Measurements from ENCODE around the gene TIAL1. TPM values are rescaled to one million over a fixed set of nuclear protein-coding genes. Genes with fewer than 3 reads are reported as not detected.

The TIAL1 gene
- polyA plus RNA-seq, 1 donor, result 127 TPM

DNA sequence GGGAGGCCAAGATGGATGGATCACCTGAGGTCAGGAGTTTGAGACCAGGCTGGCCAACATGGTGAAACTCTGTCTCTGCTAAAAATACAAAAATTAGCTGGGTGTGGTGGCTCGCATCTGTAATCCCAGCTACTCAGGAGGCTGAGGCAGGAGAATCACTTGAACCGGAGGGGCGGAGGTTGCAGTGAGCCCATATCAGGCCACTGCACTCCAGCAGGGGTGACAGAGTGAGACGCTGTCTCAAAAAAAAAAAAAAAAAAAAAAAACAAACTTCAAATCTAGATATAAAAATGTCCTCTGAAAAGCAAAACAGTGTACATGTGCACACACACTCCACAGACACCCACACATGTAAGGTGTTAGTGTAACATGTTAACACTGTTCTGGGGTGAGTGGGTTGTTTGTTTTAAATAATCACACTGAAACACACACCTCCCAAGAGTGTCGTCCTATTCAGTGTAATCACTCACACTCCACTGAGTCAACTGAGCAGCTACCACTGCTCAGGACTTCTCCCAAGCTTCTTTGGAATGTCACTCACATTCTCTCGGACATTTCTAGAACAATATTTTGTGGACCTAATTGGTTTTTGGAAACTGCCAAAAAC lies 41.5 kb downstream of the TIAL1 start:
- DNase-seq, result no peak
- WGBS (ENCODE audit: insufficient coverage, low lambda C conversion rate), result 43% methylated on average over 1 of the region's 6 CpGs
- H3K27me3 ChIP-seq (ENCODE audit: control insufficient read depth, insufficient read depth, low read length), result no peaks in the 10 kb centered on the region
- H3K27ac ChIP-seq (ENCODE audit: low read length), result no peak overlapping the region
- no peaks in the 10 kb centered on the region for H3K36me3 ChIP-seq (ENCODE audit: control insufficient read depth, insufficient read depth, low read length)
- peaks cover 4% of the 10 kb centered on the region for H3K9me3 ChIP-seq (ENCODE audit: control insufficient read depth, low read depth, low read length)
- H3K4me1 ChIP-seq (ENCODE audit: control insufficient read depth, insufficient read depth, low read length), result no peaks in the 10 kb centered on the region
- no peak overlapping the region for H3K4me3 ChIP-seq (ENCODE audit: low read length)

DNA sequence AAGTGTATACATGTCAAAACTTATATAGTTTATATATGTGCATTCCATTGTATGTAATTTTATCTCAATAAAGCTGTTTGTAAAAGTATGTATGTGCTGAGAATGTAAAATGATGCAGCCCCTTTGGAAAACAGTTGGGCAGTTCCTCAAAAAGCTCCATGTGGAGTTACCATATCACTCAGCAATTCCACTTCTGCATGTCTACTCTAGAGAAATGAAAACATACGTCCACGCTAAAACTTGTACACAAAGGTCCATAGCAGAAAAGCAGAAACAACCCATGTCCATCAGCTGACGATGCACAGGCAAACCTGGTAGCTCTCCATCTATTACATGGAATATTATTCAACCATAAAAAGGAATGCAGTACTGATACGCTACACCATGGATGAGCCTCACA lies 45.9 kb downstream of the TIAL1 start:
- DNase-seq, result no peak
- 100% methylated on average over 1 of the region's 4 CpGs for WGBS (ENCODE audit: insufficient coverage, low lambda C conversion rate)
- H3K27ac ChIP-seq (ENCODE audit: low read length), result no peak overlapping the region
- no peaks in the 10 kb centered on the region for H3K4me1 ChIP-seq (ENCODE audit: control insufficient read depth, insufficient read depth, low read length)
- peaks cover 16% of the 10 kb centered on the region for H3K27me3 ChIP-seq (ENCODE audit: control insufficient read depth, insufficient read depth, low read length)
- no peaks in the 10 kb centered on the region for H3K9me3 ChIP-seq (ENCODE audit: control insufficient read depth, low read depth, low read length)
- no peaks in the 10 kb centered on the region for H3K36me3 ChIP-seq (ENCODE audit: control insufficient read depth, insufficient read depth, low read length)
- H3K4me3 ChIP-seq (ENCODE audit: low read length), result no peak overlapping the region

DNA sequence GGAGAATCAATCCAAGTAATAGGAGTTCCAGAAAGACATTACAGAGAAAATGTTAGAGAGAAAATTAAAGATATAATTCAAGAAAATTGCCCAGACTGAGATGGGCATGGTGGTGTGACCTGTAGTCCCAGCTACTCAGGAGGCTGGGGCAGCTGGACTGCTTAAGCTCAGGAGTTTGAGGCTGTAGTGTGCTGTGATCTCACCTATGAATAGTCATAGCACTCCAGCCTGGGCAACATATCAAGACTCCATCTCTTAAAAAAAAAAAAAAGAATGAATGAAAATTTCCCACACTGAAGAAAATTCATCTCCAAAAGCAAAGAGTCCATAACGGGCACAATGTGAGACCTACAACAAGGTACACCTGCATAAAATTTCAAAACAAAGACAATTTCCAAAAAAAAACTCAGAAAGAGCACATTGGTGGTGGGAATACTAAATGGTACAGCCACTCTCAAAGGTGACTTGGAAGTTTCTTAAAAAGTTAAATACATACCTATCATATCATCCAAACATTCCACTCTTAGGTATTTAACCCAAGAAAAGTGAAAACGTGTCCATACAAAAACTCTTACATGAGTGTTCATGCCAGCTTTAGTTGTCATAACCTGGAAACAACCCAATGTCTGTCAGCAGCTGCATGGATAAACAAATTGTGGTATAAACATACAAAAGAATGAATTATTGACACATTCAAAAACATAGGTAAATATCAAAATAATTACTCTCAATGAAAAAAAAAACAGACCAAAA lies 47.3 kb downstream of the TIAL1 start:
- Histone ChIP-seq H3K9me3 (ENCODE audit: control insufficient read depth, low read depth, low read length) (no peaks in the 10 kb centered on the region), H3K27ac (ENCODE audit: low read length) (no peak overlapping the region), H3K27me3 (ENCODE audit: control insufficient read depth, insufficient read depth, low read length) (peaks cover 24% of the 10 kb centered on the region), H3K4me1 (ENCODE audit: control insufficient read depth, insufficient read depth, low read length) (no peaks in the 10 kb centered on the region), H3K4me3 (ENCODE audit: low read length) (no peak overlapping the region), H3K36me3 (ENCODE audit: control insufficient read depth, insufficient read depth, low read length) (no peaks in the 10 kb centered on the region)
- WGBS (ENCODE audit: insufficient coverage, low lambda C conversion rate), result no CpG with 5 or more reads among the region's 2 CpGs
- no peak for DNase-seq

DNA sequence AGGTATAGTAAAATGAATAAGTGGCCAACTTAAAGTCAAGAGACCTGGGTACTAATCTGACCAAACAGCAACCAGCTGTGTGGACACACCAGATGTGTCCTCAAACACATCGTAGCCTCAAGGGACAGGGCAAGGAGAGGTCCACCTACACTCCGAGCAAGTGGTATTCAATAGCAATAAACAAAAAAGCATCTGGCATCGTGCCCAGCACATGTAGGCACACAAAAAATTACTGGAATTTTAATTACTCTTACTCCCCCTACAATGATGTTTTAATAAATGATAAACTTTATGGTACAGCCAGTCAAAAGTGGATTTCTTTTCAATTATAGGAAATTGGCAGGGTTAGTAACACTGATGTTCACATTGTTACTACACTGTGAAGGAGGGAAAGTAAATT lies 50.8 kb downstream of the TIAL1 start:
- no peak overlapping the region for H3K4me3 ChIP-seq (ENCODE audit: low read length)
- H3K27me3 ChIP-seq (ENCODE audit: control insufficient read depth, insufficient read depth, low read length), result peaks cover 50% of the 10 kb centered on the region
- peaks cover 4% of the 10 kb centered on the region for H3K4me1 ChIP-seq (ENCODE audit: control insufficient read depth, insufficient read depth, low read length)
- H3K9me3 ChIP-seq (ENCODE audit: control insufficient read depth, low read depth, low read length), result peaks cover 3% of the 10 kb centered on the region
- no peaks in the 10 kb centered on the region for H3K36me3 ChIP-seq (ENCODE audit: control insufficient read depth, insufficient read depth, low read length)
- no CpG with 5 or more reads among the region's 3 CpGs for WGBS (ENCODE audit: insufficient coverage, low lambda C conversion rate)
- DNase-seq, result no peak
- H3K27ac ChIP-seq (ENCODE audit: low read length), result no peak overlapping the region

DNA sequence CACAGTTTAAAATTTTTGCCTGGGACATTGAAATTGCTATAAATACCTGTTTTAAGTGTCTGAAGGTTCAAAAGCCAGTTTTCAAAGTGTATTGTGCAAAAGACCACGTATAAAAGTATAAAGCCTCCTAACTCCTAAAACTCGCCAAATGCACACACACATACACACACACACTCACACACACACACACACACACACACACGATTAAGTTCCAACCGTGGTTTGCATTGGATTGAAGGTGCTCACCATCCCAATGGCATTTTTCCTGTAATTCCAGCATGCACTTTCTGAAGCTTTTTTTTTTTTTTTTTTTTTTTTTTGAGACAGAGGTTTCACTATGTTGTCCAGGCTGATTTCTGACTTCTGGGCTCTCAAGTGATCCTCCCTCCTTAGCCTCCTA lies 51.5 kb downstream of the TIAL1 start:
- Histone ChIP-seq H3K4me3 (ENCODE audit: low read length) (no peak overlapping the region), H3K36me3 (ENCODE audit: control insufficient read depth, insufficient read depth, low read length) (no peaks in the 10 kb centered on the region), H3K27ac (ENCODE audit: low read length) (no peak overlapping the region), H3K4me1 (ENCODE audit: control insufficient read depth, insufficient read depth, low read length) (peaks cover 4% of the 10 kb centered on the region), H3K27me3 (ENCODE audit: control insufficient read depth, insufficient read depth, low read length) (peaks cover 54% of the 10 kb centered on the region), H3K9me3 (ENCODE audit: control insufficient read depth, low read depth, low read length) (peaks cover 3% of the 10 kb centered on the region)
- no peak for DNase-seq
- no CpG with 5 or more reads among the region's 4 CpGs for WGBS (ENCODE audit: insufficient coverage, low lambda C conversion rate)

DNA sequence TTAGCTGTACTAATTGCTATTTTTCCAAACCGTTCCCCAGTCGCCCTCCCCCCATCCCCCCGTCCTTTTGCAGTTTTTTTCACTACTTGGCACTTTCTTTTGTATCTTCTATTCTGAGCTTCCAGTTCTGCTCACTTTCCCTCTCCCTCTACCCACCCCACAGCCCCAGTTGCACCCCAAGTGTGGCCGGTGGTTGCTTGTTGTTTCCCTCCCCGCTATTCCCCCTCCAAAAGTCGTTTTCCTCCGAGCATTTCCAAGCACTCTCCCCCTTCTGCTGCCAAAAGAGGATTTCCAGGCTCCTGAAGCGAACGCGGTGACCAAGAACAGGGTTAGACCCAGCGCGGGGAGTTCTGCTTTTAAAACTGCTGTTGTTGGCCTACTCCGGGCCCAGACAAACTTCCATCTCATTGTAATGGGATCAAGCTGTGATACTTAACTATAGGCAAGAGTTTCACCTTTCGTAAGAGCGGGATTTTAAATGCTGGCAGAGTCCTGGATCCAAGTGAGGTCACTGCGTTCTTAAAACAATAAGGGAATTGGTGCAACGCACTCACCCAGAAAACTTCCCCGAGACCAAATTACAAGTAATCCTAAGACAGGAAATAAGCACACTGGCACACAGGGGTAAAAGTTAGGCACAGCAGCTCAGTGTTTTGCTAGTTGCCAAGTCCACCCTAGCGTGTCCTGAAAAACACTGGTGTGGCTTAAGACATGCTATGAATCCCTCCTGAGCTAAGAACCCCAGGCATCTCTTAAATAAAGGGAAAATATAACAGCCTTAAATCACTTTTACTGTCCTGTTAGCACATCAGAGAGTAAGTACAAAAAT lies 52.7 kb downstream of the TIAL1 start:
- peaks cover 4% of the 10 kb centered on the region for H3K4me1 ChIP-seq (ENCODE audit: control insufficient read depth, insufficient read depth, low read length)
- H3K4me3 ChIP-seq (ENCODE audit: low read length), result peak overlapping the region; percentile 54
- peaks cover 3% of the 10 kb centered on the region for H3K9me3 ChIP-seq (ENCODE audit: control insufficient read depth, low read depth, low read length)
- DNase-seq, result no peak
- peaks cover 61% of the 10 kb centered on the region for H3K27me3 ChIP-seq (ENCODE audit: control insufficient read depth, insufficient read depth, low read length)
- WGBS (ENCODE audit: insufficient coverage, low lambda C conversion rate), result 40% methylated on average over 1 of the region's 19 CpGs
- H3K36me3 ChIP-seq (ENCODE audit: control insufficient read depth, insufficient read depth, low read length), result no peaks in the 10 kb centered on the region
- no peak overlapping the region for H3K27ac ChIP-seq (ENCODE audit: low read length)

DNA sequence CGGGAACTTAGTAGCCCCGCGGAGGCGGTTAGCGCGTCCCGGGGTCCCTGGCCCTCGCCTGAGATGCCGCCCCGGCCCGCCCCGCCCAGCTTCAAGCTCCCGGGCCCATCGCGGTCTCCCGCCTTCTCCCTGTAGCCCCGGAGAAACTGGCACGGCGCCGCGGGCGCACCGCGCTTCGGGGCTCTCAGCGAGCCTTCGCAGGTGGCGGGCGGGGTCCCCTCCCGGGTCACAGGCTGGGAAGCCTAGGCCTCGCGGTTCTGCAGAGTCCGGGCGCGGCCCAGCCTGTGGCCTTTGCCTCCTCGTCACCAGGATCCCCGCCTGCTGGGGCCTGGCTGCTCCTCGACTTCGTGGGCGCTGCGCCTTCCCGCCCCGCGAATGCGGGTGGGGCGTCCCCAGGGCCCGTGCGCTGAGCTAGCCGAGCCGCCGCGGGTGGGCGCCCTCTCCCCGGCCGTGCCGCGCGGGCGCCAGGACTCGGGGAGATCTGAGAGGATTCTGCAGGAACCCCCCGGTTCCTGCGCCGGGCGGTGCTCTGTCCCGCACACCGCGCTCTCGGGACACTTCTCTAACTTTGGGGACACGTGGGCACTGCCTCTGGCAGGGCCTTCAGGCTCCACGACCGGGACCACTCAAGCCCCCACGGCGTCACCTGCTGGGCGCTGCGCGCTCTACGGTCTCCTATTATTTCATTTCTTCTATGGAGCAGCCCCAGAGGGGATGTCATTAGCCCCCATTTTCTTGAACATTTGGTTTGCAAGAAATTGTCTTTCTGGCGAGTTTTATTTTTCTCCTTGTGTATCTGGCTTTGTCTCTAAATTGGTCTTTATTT lies 53.6 kb downstream of the TIAL1 start:
- DNase-seq, result peak; percentile 38 to 67
- peaks cover 54% of the 10 kb centered on the region for H3K27me3 ChIP-seq (ENCODE audit: control insufficient read depth, insufficient read depth, low read length)
- no peaks in the 10 kb centered on the region for H3K36me3 ChIP-seq (ENCODE audit: control insufficient read depth, insufficient read depth, low read length)
- WGBS (ENCODE audit: insufficient coverage, low lambda C conversion rate), result 0% methylated on average over 1 of the region's 78 CpGs
- peaks cover 3% of the 10 kb centered on the region for H3K9me3 ChIP-seq (ENCODE audit: control insufficient read depth, low read depth, low read length)
- H3K27ac ChIP-seq (ENCODE audit: low read length), result no peak overlapping the region
- peaks cover 4% of the 10 kb centered on the region for H3K4me1 ChIP-seq (ENCODE audit: control insufficient read depth, insufficient read depth, low read length)
- peak overlapping the region; percentile 54 for H3K4me3 ChIP-seq (ENCODE audit: low read length)

DNA sequence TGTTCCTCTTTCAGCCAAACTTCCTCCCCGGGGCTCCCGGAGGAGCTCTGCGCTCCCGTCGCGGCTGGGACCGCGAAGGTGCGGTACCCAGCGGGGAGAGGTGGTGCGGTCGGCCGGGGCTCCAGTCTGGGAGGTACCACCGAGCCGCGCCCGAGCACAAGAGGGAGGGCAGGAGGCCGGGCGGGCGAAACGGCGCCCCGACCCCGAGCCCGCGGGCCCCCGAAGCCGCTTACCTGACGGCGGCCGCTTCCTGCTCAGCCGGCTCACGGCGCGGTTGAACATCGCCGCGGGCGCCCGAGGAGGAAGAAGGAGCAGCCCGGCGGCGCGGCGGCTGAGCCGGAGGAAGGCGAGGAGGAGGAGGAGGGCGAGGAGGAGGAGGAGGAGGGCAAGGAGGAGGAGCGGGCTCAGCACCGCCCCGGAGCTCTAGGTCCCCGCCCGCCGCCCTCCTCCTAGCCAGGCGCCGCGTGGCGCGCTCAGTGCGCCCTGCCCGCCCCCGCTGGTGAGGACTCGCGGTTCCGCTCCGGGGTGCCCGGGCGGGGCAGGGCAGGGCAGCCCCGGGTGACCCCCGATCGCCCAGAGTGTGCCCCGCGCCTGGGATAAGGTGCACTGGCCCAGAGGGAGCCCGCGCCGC lies 54.3 kb downstream of the TIAL1 start, which contains the start of gene RGS10:
Gene RGS10, minus strand, starts transcription at position 363 of the 631 bp plus-strand sequence. Its CDS starts 81 bp downstream, at position 282.
- WGBS (ENCODE audit: insufficient coverage, low lambda C conversion rate), result no CpG with 5 or more reads among the region's 76 CpGs
- Histone ChIP-seq H3K27ac (ENCODE audit: low read length) (peak within 1 kb of the TSS; percentile 53), H3K27me3 (ENCODE audit: control insufficient read depth, insufficient read depth, low read length) (peaks cover 53% of the 10 kb centered on the region), H3K9me3 (ENCODE audit: control insufficient read depth, low read depth, low read length) (peaks cover 3% of the 10 kb centered on the region), H3K4me3 (ENCODE audit: low read length) (peak within 1 kb of the TSS; percentile 54), H3K4me1 (ENCODE audit: control insufficient read depth, insufficient read depth, low read length) (peaks cover 4% of the 10 kb centered on the region), H3K36me3 (ENCODE audit: control insufficient read depth, insufficient read depth, low read length) (no peaks in the 10 kb centered on the region)
- DNase-seq, result peak; percentile 23 to 61

DNA sequence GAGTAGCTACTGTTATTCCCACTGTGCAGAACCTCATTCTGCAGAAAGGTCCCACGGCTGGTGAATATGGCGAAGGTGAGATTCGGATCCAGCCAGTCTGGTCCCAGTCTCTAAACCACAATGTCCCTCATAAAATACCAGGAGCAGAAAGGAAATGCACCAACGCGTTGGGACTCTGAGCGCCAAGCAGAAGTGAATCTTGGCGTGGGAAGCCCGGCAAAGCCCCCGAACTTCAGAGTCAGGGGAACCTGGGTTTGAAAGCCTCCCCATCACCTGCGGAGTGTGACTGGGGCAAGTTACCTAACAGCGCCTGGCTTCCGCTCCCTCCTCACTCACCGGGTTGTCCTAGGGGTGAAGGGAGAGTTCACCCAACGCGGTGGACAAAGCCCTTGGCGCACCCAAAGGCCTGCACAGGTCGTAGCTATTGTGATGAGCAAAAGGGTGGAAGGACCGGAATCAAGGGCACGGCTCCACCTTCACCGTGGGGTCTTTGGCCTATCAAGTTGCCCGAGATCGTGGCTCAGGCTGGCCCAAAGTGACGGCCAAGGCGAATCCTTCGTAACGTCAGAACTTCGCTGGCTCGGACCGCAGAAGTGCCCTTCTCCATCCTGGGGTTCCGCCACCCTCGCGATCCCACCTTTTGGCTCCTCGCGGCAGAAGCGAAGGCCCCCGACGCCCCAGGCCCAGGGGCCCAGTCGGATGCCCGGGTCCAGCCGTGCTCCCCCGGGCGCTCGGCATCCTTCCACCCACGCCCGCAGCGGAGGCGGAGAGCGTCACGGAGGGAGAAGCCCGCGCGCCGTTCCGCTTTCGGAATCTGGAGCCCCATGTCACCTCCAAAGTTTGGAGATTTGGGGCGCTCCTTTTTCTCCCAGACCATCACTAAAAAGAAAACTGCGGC lies 55.1 kb downstream of the TIAL1 start:
- Histone ChIP-seq H3K9me3 (ENCODE audit: control insufficient read depth, low read depth, low read length) (peaks cover 3% of the 10 kb centered on the region), H3K4me1 (ENCODE audit: control insufficient read depth, insufficient read depth, low read length) (peaks cover 4% of the 10 kb centered on the region), H3K27me3 (ENCODE audit: control insufficient read depth, insufficient read depth, low read length) (peaks cover 52% of the 10 kb centered on the region), H3K27ac (ENCODE audit: low read length) (peak overlapping the region; percentile 53), H3K36me3 (ENCODE audit: control insufficient read depth, insufficient read depth, low read length) (no peaks in the 10 kb centered on the region), H3K4me3 (ENCODE audit: low read length) (peak overlapping the region; percentile 54)
- no CpG with 5 or more reads among the region's 57 CpGs for WGBS (ENCODE audit: insufficient coverage, low lambda C conversion rate)
- DNase-seq, result peak in 1 of 2 donors; percentile 26

Data from large intestine (tissue), 3 donors.